K562 (cell line): ENCODE results near the gene ATXN7L1. TPM values are rescaled to one million over a fixed set of nuclear protein-coding genes. Genes with fewer than 3 reads are reported as not detected.

ENCODE experiments used
- BACH1 ChIP-seq: fragments of 200-800 bp; sonication (Bioruptor generic); IDR thresholded peaks from 2 replicates; pipeline ENCODE4 v1.6.1; 2016; ENCODE audit warnings: missing genetic modification characterization, missing compliant biosample characterization
- DMBX1 ChIP-seq: fragments of 250-450 bp; sonication (Bioruptor Pico); IDR thresholded peaks from 2 replicates; pipeline ENCODE4 v1.8.0; 2022; ENCODE audit warnings: inconsistent platforms, mild to moderate bottlenecking, moderate library complexity, borderline replicate concordance
- DPF2 ChIP-seq: fragments of 450-650 bp; IDR thresholded peaks from 2 replicates; pipeline ENCODE4 v1.6.1; 2016
- GTF3C2 ChIP-seq: IDR thresholded peaks from 3 replicates; pipeline ENCODE4 v1.6.1; 2011; ENCODE audit warnings: borderline replicate concordance, mild to moderate bottlenecking, moderate library complexity; ENCODE audit not compliant: insufficient read length; ENCODE audit errors: extremely low read depth
- MLLT1 ChIP-seq, 2 experiments: fragments of 450-650 bp; IDR thresholded peaks; 2 replicates each; pipeline ENCODE4 v1.6.1; 2016
- MYC ChIP-seq, 2 experiments: fragments of 250-450 bp in 1 of 2; sonication (Bioruptor Pico) in 1 of 2; IDR thresholded peaks; 2 replicates each; pipeline versions ENCODE4 v1.5.1 to v1.6.1; 2012 to 2021; ENCODE audit warnings: low read depth in 2 of 2, borderline replicate concordance in 1 of 2, improper control_type of control experiment in 1 of 2, low read length in 1 of 2, mild to moderate bottlenecking in 1 of 2, moderate library complexity in 1 of 2
- NFXL1 ChIP-seq: fragments of 450-650 bp; formaldehyde crosslinking; IDR thresholded peaks from 2 replicates; pipeline ENCODE4 v1.4.0; 2021; ENCODE audit warnings: mild to moderate bottlenecking
- PTBP1 ChIP-seq: fragments of 200-400 bp; formaldehyde crosslinking; IDR thresholded peaks from 2 replicates; pipeline ENCODE4 v1.6.1; 2017; ENCODE audit warnings: low read depth, low read length
- RCOR1 ChIP-seq, 2 experiments: IDR thresholded peaks; 2 replicates each; pipeline ENCODE4 v1.6.1; 2012; ENCODE audit warnings: low read depth in 2 of 2, low read length in 2 of 2, borderline replicate concordance in 1 of 2, improper control_type of control experiment in 1 of 2
- RNF2 ChIP-seq: sonication (generic); IDR thresholded peaks from 2 replicates; pipeline ENCODE4 v1.6.1; 2016
- STAT5A ChIP-seq: IDR thresholded peaks from 2 replicates; pipeline ENCODE4 v1.6.1; 2012; ENCODE audit warnings: low read length, inconsistent platforms, borderline replicate concordance
- TARDBP ChIP-seq: fragments of 450-650 bp; IDR thresholded peaks from 2 replicates; pipeline ENCODE4 v1.6.1; 2016
- VEZF1 ChIP-seq: fragments of 200-800 bp; sonication (Bioruptor generic); IDR thresholded peaks from 2 replicates; pipeline ENCODE4 v1.6.1; 2017; ENCODE audit warnings: missing genetic modification characterization, missing compliant biosample characterization
- polyA plus RNA-seq, 8 experiments: library from polyadenylated mRNA; depleted of rRNA in 4 of 8; stranded (reverse) in 5 of 8; unstranded in 3 of 8; fragments of >200 nt; fragmentation: Nextera tagmentation in 2 of 8; fragmentation: Illumina TruSeq in 1 of 8; extraction: Ambion mirVana in 2 of 8; extraction: Trizol in 1 of 8; gene quantifications; 2 replicates each; pipeline versions ENCODE4 v1.2.1 to v1.2.3, GENCODE V29; 2011 to 2014; ENCODE audit warnings: inconsistent platforms in 1 of 8, missing spikeins in 1 of 8
- total RNA-seq, 7 experiments: library from RNA; depleted of rRNA in 6 of 7; stranded (reverse); fragments of >200 nt in 6 of 7; fragmentation: Illumina TruSeq in 2 of 7; extraction: Trizol in 2 of 7; gene quantifications; 2 replicates each; pipeline versions ENCODE4 v1.2.1 to v1.2.3, GENCODE V29; 2011 to 2021; ENCODE audit warnings: low replicate concordance in 1 of 7
- TF ChIP-seq, protein P1 (sequence below), 2 experiments: fragments of 450-650 bp; conservative IDR thresholded peaks; 2 replicates each; pipeline ENCODE4 v1.6.1; 2017; ENCODE audit warnings: mild to moderate bottlenecking in 2 of 2, moderate library complexity in 2 of 2
- TF ChIP-seq, protein P2 (sequence below), 2 experiments: IDR thresholded peaks in 1 of 2; conservative IDR thresholded peaks in 1 of 2; 2 replicates each; pipeline ENCODE4 v1.6.1; 2016; ENCODE audit warnings: low read depth in 2 of 2, mild to moderate bottlenecking in 1 of 2, missing compliant biosample characterization in 1 of 2, missing genetic modification characterization in 1 of 2, moderate library complexity in 1 of 2

ATXN7L1 gene
- total and polyA plus RNA-seq, 9 of the 15 experiments (the other 6 are each of a cell fraction or from before 2014, with no cell fraction given) = 6.6 to 13.7 (median 10.7) TPM

DNA sequence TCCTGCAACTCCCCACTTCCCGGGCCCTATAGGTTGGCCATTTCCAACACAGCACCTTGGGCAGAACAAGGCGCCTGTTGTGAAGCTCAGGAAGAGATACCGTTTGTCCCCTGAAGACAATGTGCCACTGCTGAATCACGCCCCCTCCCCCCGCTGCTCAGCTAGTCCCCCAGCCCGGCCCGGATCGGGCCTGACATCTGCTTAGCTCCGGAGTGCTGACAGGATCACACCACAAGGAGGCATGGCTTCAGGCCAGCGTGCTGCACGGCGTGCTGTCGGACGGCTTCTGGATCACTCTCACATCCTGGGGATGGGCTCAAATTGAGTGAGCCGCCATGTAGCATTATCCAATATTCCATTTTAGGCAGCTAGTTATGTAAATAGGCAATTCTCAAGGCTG, 233.0 kb downstream of the ATXN7L1 start (continued):
- TF ChIP-seq GTF3C2 (no peak), MLLT1 (IDR thresholded peaks at IDR 0.05) (no peak), DMBX1 (0 out of 2 replicates have a peak, but pooled peaks have one; percentile 47), MYC (IDR thresholded peaks at IDR 0.05; ENCODE audit: low read depth, low read length) (peak; percentile 74), MYC (CRISPR knock-in tag; IDR thresholded peaks at IDR 0.05; ENCODE audit: borderline replicate concordance, low read depth) (no peak), RNF2 (0 out of 2 replicates have a peak, but pooled peaks have one; percentile 49), BACH1 (tag) (no peak), RCOR1 (IDR thresholded peaks at IDR 0.05; ENCODE audit: borderline replicate concordance in 1 of 2, low read depth in 2 of 2, low read length in 2 of 2) (0 out of 4 replicates have a peak, but pooled peaks of 1 of the 2 experiments have one; percentile 37), PTBP1 (no peak), STAT5A (no peak; the same call in 1 of the 2 replicates), VEZF1 (CRISPR knock-in tag) (peak; percentile 77), NFXL1 (CRISPR knock-in tag) (no peak), TARDBP (no peak), DPF2 (peak; percentile 65)
- TF ChIP-seq, protein P1, sequence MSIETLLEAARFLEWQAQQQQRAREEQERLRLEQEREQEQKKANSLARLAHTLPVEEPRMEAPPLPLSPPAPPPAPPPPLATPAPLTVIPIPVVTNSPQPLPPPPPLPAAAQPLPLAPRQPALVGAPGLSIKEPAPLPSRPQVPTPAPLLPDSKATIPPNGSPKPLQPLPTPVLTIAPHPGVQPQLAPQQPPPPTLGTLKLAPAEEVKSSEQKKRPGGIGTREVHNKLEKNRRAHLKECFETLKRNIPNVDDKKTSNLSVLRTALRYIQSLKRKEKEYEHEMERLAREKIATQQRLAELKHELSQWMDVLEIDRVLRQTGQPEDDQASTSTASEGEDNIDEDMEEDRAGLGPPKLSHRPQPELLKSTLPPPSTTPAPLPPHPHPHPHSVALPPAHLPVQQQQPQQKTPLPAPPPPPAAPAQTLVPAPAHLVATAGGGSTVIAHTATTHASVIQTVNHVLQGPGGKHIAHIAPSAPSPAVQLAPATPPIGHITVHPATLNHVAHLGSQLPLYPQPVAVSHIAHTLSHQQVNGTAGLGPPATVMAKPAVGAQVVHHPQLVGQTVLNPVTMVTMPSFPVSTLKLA (conservative IDR thresholded peaks at IDR 0.05) = peak; percentile 53 to 72; a peak in 3 of 4 replicates
- TF ChIP-seq, protein P2, sequence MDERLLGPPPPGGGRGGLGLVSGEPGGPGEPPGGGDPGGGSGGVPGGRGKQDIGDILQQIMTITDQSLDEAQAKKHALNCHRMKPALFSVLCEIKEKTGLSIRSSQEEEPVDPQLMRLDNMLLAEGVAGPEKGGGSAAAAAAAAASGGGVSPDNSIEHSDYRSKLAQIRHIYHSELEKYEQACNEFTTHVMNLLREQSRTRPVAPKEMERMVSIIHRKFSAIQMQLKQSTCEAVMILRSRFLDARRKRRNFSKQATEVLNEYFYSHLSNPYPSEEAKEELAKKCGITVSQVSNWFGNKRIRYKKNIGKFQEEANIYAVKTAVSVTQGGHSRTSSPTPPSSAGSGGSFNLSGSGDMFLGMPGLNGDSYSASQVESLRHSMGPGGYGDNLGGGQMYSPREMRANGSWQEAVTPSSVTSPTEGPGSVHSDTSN (CRISPR knock-in tag; IDR thresholded peaks at IDR 0.05; ENCODE audit: low read depth) = no peak
- TF ChIP-seq, protein P2 (tag; conservative IDR thresholded peaks at IDR 0.05; ENCODE audit: low read depth) = peak; percentile 82
